ENCODE results near the gene RTF1.
A peak's percentile ranks its signal among the peaks of the same experiment; 100 is the strongest.

Gene RTF1

DNA sequence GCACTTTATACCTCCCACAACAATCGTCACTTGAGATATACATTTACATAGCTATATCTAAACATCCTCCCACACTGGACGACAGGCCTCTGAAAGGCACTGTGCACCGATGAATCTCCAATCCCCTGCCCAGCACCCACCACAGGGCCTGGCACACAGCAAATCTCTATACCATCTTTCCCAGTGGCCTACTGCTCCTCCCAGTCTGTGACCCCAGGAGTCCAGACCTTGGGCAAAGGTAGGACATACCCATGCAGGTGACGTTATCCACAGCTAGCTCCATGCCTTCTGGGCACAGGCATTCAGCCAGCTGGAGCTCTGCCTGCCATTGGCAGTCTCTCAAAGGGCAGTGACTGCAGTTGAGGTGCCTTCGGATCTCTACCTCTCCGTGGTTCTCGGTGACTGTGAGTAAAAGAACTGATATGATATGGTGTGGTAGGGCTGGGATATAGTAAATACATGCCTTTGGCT, 91.0 kb downstream of the RTF1 start:
- DNase-seq (ENCODE audit: extremely low spot score), result no peak
- TF ChIP-seq NFRKB (IDR thresholded peaks at IDR 0.05), result no peak
- no peak for TF ChIP-seq SUZ12 (IDR thresholded peaks at IDR 0.05)
- no peak for TF ChIP-seq SP1 (IDR thresholded peaks at IDR 0.05)
- TF ChIP-seq TARDBP (IDR thresholded peaks at IDR 0.05), result no peak
- TF ChIP-seq FOXA1 (IDR thresholded peaks at IDR 0.05), result no peak
- no peak for TF ChIP-seq ARNT (IDR thresholded peaks at IDR 0.05)
- TF ChIP-seq ZNF384 (IDR thresholded peaks at IDR 0.05), result no peak
- no peak for TF ChIP-seq FOXM1 (IDR thresholded peaks at IDR 0.05; ENCODE audit: borderline replicate concordance)
- no peak for TF ChIP-seq BHLHE40 (IDR thresholded peaks at IDR 0.05; ENCODE audit: borderline replicate concordance)
- TF ChIP-seq CTBP1 (IDR thresholded peaks at IDR 0.05; ENCODE audit: borderline replicate concordance), result no peak
- no peak for TF ChIP-seq LEF1 (IDR thresholded peaks at IDR 0.05; ENCODE audit: borderline replicate concordance)
- TF ChIP-seq HDGF (IDR thresholded peaks at IDR 0.05; ENCODE audit: borderline replicate concordance), result no peak
- TF ChIP-seq L3MBTL2 (conservative IDR thresholded peaks at IDR 0.05), result no peak
- TF ChIP-seq ELF4 (IDR thresholded peaks at IDR 0.05), result no peak
- TF ChIP-seq FOXK2 (IDR thresholded peaks at IDR 0.05), result no peak
- TF ChIP-seq, protein P1, sequence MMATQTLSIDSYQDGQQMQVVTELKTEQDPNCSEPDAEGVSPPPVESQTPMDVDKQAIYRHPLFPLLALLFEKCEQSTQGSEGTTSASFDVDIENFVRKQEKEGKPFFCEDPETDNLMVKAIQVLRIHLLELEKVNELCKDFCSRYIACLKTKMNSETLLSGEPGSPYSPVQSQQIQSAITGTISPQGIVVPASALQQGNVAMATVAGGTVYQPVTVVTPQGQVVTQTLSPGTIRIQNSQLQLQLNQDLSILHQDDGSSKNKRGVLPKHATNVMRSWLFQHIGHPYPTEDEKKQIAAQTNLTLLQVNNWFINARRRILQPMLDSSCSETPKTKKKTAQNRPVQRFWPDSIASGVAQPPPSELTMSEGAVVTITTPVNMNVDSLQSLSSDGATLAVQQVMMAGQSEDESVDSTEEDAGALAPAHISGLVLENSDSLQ (IDR thresholded peaks at IDR 0.05), result no peak
- ChIA-PET POLR2A (no interaction called here), CTCF (interaction anchor here (0.6 kb wide), 1 partner anchor 10 kb away, joined by 8 read pairs; no protein-coding TSS in a partner anchor)

DNA sequence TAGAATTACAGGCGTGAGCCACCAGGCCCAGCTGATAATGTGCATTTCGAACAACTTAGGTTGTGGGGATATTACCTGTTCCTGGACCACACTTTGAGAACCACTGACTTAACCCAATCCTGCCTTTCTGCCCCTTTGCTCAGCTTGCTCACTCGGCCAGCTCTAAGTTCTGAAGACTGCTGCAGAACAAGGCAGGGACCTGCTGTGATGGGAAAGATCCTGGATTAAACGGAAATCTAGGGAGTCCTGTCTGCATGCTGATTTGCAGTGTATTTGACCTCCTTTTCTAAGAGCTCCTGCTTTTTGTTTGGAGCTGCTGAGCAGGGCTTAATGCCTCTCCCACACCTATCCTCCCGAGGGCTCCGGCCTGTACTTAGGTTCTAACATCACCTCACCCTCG, 93.8 kb downstream of the RTF1 start:
- CTCF ChIA-PET, result interaction anchor here (1.3 kb wide), 1 partner anchor 14 kb away, joined by 4 read pairs; no protein-coding TSS in a partner anchor
- DNase-seq (ENCODE audit: extremely low spot score), result no peak
- no peak for TF ChIP-seq TARDBP (IDR thresholded peaks at IDR 0.05)
- no peak for TF ChIP-seq FOXM1 (IDR thresholded peaks at IDR 0.05; ENCODE audit: borderline replicate concordance)
- no peak for TF ChIP-seq SUZ12 (IDR thresholded peaks at IDR 0.05)
- TF ChIP-seq CTBP1 (IDR thresholded peaks at IDR 0.05; ENCODE audit: borderline replicate concordance), result no peak
- TF ChIP-seq ARNT (IDR thresholded peaks at IDR 0.05), result no peak
- no peak for TF ChIP-seq SP1 (IDR thresholded peaks at IDR 0.05)
- TF ChIP-seq HDGF (IDR thresholded peaks at IDR 0.05; ENCODE audit: borderline replicate concordance), result no peak
- no peak for TF ChIP-seq FOXA1 (IDR thresholded peaks at IDR 0.05)
- TF ChIP-seq, protein P1 (IDR thresholded peaks at IDR 0.05), result no peak
- TF ChIP-seq ELF4 (IDR thresholded peaks at IDR 0.05), result no peak
- TF ChIP-seq ZNF384 (IDR thresholded peaks at IDR 0.05), result no peak
- no peak for TF ChIP-seq FOXK2 (IDR thresholded peaks at IDR 0.05)
- no peak for TF ChIP-seq LEF1 (IDR thresholded peaks at IDR 0.05; ENCODE audit: borderline replicate concordance)
- TF ChIP-seq BHLHE40 (IDR thresholded peaks at IDR 0.05; ENCODE audit: borderline replicate concordance), result no peak
- TF ChIP-seq L3MBTL2 (conservative IDR thresholded peaks at IDR 0.05), result no peak
- TF ChIP-seq NFRKB (IDR thresholded peaks at IDR 0.05), result no peak
- POLR2A ChIA-PET, result interaction anchor here (2.4 kb wide), 1 partner anchor 33 kb away, joined by 6 read pairs; the partner anchor contains the start of gene RPAP1

DNA sequence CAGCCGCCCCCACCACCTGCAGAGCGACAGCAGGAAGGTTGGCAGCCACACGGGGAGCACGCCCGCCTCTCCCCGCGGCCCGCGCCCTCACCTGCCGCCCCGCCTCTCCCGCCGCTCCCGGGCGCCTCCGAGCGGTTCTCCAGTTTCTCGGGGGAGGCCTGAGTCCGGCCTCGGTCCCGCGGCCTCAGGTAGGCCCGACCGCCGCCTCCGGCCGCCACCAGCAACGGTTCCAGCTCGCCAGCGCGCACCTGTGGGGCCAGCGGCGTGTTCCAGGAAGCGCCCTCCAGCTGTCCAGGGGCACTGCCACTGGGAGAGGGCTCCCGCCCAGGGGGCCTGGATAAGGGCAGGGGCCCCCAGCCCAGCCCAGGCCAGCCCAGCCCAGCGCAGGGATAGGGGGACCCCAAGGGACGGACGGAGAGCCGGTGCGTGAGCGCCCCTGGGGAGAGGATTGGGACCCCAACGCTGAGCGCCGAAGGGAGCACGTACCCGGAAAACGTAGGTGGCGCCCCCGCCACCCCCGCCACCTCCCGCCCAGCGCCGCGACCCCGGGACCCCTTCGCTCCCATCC, 94.5 kb downstream of the RTF1 start:
- ChIA-PET CTCF (no interaction called here), POLR2A (no interaction called here)
- TF ChIP-seq FOXM1 (IDR thresholded peaks at IDR 0.05; ENCODE audit: borderline replicate concordance) (no peak), SUZ12 (IDR thresholded peaks at IDR 0.05) (no peak)
- no peak for DNase-seq (ENCODE audit: extremely low spot score)

DNA sequence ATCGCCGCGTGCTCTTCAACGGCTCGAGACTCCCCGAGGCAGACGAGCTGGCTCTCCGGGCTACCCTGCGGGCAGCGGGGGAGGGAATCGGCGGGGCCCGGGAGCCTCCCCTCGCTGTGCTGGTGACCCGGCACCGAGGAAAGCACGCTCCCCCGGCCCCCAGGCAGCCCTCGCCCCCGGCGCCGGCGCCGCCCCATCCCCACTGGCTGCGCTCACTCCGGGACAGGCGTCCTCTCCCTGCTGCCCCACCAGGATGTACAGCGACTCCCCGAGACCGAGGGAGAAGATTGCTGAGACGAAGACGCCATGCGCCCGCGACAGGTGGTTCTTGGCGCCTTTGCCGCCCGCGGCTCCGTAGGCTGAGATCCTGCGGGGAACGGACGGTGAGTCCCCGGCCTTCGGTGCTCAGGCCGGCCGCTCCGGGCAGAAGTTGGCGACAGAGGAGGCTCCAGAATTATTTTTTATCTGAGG, 95.0 kb downstream of the RTF1 start:
- TF ChIP-seq ELF4 (IDR thresholded peaks at IDR 0.05) (no peak), FOXA1 (IDR thresholded peaks at IDR 0.05) (no peak)
- ChIA-PET CTCF (no interaction called here), POLR2A (no interaction called here)
- DNase-seq (ENCODE audit: extremely low spot score), result no peak

DNA sequence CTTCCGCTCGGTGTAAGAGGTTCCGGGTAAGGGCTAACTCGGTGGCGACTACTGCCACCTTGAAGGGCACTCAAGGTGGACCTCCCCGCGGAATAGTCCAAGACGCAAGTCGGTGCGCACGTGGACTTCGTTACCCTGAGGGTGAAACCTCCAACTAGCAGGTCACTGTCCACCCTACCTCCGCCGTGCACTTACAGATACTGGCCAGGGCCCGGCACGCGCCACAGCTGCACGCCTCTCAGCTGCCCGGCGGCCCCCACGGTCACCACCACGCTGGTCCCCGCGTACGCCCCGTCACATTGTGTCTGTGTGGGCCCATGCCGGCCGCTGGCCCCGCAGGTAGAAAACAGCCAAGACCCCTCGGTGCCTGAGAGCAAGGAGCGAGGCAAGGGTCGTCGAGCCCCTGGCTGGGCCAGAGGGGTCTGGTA, 95.6 kb downstream of the RTF1 start:
- no peak for DNase-seq (ENCODE audit: extremely low spot score)
- CTCF ChIA-PET, result no interaction called here
- TF ChIP-seq HDGF (IDR thresholded peaks at IDR 0.05; ENCODE audit: borderline replicate concordance) (no peak), ELF4 (IDR thresholded peaks at IDR 0.05) (no peak), FOXM1 (IDR thresholded peaks at IDR 0.05; ENCODE audit: borderline replicate concordance) (no peak), ZNF384 (IDR thresholded peaks at IDR 0.05) (no peak), TARDBP (IDR thresholded peaks at IDR 0.05) (no peak), FOXK2 (IDR thresholded peaks at IDR 0.05) (no peak)
- POLR2A ChIA-PET, result interaction anchor here (1.7 kb wide), 1 partner anchor 19 kb away, joined by 6 read pairs; the partner anchor contains the start of gene ITPKA

DNA sequence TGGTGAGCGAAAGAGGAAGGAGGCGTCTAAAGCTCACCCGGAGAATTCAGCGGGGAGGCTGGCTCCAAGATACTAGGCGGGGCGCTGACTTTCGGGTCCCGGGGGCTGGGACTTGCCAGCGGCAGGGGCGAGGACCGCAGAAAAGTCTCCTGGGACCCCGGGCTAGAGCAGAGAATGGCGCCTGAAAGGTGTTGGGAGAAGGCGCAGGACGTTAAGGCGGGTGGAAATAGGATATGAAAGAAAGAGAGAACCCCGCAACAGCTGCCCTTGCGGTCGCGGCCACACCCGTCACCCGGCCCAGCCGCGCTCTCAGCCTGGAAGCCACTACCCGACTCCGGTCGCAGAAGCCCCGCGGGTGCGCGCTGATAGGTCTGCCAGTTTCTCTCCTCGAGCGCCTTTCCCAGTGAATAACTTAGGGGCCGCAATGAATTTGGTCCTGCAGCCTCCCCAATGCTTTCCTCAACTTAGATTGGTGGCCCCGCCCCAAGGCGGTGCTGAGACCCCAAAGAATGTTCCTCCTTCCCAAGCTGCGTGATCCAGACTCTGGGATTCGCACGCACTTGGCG, 96.1 kb downstream of the RTF1 start:
- ChIA-PET POLR2A (interaction anchor here (1.1 to 1.7 kb wide), 2 partner anchors 20 to 47 kb away, joined by 3 to 6 read pairs; partner anchors contain the start of gene ITPKA), CTCF (no interaction called here)
- no peak for TF ChIP-seq FOXM1 (IDR thresholded peaks at IDR 0.05; ENCODE audit: borderline replicate concordance)
- TF ChIP-seq SUZ12 (IDR thresholded peaks at IDR 0.05), result no peak
- TF ChIP-seq SP1 (IDR thresholded peaks at IDR 0.05), result no peak
- TF ChIP-seq LEF1 (IDR thresholded peaks at IDR 0.05; ENCODE audit: borderline replicate concordance), result no peak
- no peak for TF ChIP-seq L3MBTL2 (conservative IDR thresholded peaks at IDR 0.05)
- peak; percentile 23 for DNase-seq (ENCODE audit: extremely low spot score)

Data from HEK293T (cell line).